Naive B cell (primary cell): ENCODE measurements around the gene NHSL1. TPM values are rescaled to one million over a fixed set of nuclear protein-coding genes. Genes with fewer than 3 reads are reported as not detected.

Source experiments
- ATAC-seq, 2 donors: fragments of 150-1000 bp; cut with Tn5 transposase; 2 replicates each; pipeline ENCODE4 v1.10.0; 2021; ENCODE audit warnings: low read depth in 2 of 2, mild to moderate bottlenecking in 2 of 2, moderate library complexity in 2 of 2
- DNase-seq: peaks from one replicate; pipeline ENCODE4 v3.0.0; 2022
- H3K27ac Mint-ChIP-seq, 6 donors: one replicate each; pipeline ENCODE4 v1.8.0; 2020 to 2022; ENCODE audit warnings: mild to moderate bottlenecking in 6 of 6, mixed read lengths in 6 of 6, moderate library complexity in 5 of 6, inconsistent platforms in 2 of 6
- H3K27me3 Mint-ChIP-seq, 3 donors: one replicate each; pipeline ENCODE4 v1.8.0; 2021 to 2022; ENCODE audit warnings: mixed read lengths in 3 of 3, mild to moderate bottlenecking in 1 of 3
- H3K36me3 Mint-ChIP-seq, 2 donors: one replicate each; pipeline ENCODE4 v1.8.0; 2020 to 2022; ENCODE audit warnings: mixed read lengths in 2 of 2, inconsistent platforms in 1 of 2, mild to moderate bottlenecking in 1 of 2
- H3K4me1 Mint-ChIP-seq, 3 donors: one replicate each; pipeline ENCODE4 v1.8.0; 2020 to 2022; ENCODE audit warnings: mixed read lengths in 3 of 3, inconsistent platforms in 1 of 3, mild to moderate bottlenecking in 1 of 3, moderate library complexity in 1 of 3
- H3K4me3 Mint-ChIP-seq, 8 donors: one replicate each; pipeline ENCODE4 v1.8.0; 2020 to 2022; ENCODE audit warnings: mild to moderate bottlenecking in 8 of 8, mixed read lengths in 8 of 8, moderate library complexity in 8 of 8, inconsistent platforms in 2 of 8
- H3K9me3 Mint-ChIP-seq, 7 donors: one replicate each; pipeline ENCODE4 v1.8.0; 2020 to 2022; ENCODE audit warnings: mixed read lengths in 7 of 7, mild to moderate bottlenecking in 5 of 7, inconsistent platforms in 2 of 7, moderate library complexity in 1 of 7
- polyA plus RNA-seq, 6 donors: library from polyadenylated mRNA; unstranded; fragments of 300-500 nt; fragmentation: Illumina TruSeq; gene quantifications; one replicate each; pipeline ENCODE4 v1.2.3, GENCODE V29; 2021; ENCODE audit warnings: low read depth in 6 of 6

Gene NHSL1
- polyA plus RNA-seq, 6 donors from 2014 or later = 0.04 TPM; not detected in 5

- Mint-ChIP-seq H3K27me3 (peaks cover 4 to 23% (median 5%) of the 10 kb centered on the region in 3 donors), H3K36me3 (peaks cover 0 to 7% of the 10 kb centered on the region in 2 donors), H3K4me1 (no peaks in the 10 kb centered on the region), H3K27ac (no peak overlapping the region), H3K4me3 (no peak overlapping the region), H3K9me3 (peaks cover 0 to 4% (median 3%) of the 10 kb centered on the region in 7 donors)
- no peak for ATAC-seq
- no peak for DNase-seq
Observed at GRCh38 chr6:138515657-138516248, 16.5 kb upstream of the NHSL1 start.

GRCh38 chr6:138514860-138515540, 15.7 kb upstream of the NHSL1 start:
- peaks cover 0 to 4% (median 3%) of the 10 kb centered on the region in 7 donors for H3K9me3 Mint-ChIP-seq
- peaks cover 0 to 7% of the 10 kb centered on the region in 2 donors for H3K36me3 Mint-ChIP-seq
- H3K27me3 Mint-ChIP-seq = peaks cover 4 to 18% (median 5%) of the 10 kb centered on the region in 3 donors
- DNase-seq (no peak), ATAC-seq (no peak)
- no peak overlapping the region for H3K4me3 Mint-ChIP-seq
- H3K27ac Mint-ChIP-seq = no peak overlapping the region
- H3K4me1 Mint-ChIP-seq = no peaks in the 10 kb centered on the region

- Mint-ChIP-seq H3K36me3 (peaks cover 0 to 3% of the 10 kb centered on the region in 2 donors), H3K4me1 (no peaks in the 10 kb centered on the region), H3K27me3 (peaks cover 2 to 15% (median 5%) of the 10 kb centered on the region in 3 donors), H3K27ac (no peak overlapping the region), H3K4me3 (no peak overlapping the region), H3K9me3 (peaks cover 0 to 1% (median under 1%) of the 10 kb centered on the region in 7 donors)
- ATAC-seq = no peak
- no peak for DNase-seq
Observed at GRCh38 chr6:138512609-138513008, 13.3 kb upstream of the NHSL1 start.

- no peaks in the 10 kb centered on the region for H3K36me3 Mint-ChIP-seq
- ATAC-seq (no peak), DNase-seq (no peak)
- no peak overlapping the region for H3K4me3 Mint-ChIP-seq
- peaks cover 0 to 12% (median 5%) of the 10 kb centered on the region in 3 donors for H3K27me3 Mint-ChIP-seq
- H3K27ac Mint-ChIP-seq = no peak overlapping the region
- H3K9me3 Mint-ChIP-seq = no peaks in the 10 kb centered on the region
- no peaks in the 10 kb centered on the region for H3K4me1 Mint-ChIP-seq
Observed at GRCh38 chr6:138510093-138510492, 10.8 kb upstream of the NHSL1 start.

DNA sequence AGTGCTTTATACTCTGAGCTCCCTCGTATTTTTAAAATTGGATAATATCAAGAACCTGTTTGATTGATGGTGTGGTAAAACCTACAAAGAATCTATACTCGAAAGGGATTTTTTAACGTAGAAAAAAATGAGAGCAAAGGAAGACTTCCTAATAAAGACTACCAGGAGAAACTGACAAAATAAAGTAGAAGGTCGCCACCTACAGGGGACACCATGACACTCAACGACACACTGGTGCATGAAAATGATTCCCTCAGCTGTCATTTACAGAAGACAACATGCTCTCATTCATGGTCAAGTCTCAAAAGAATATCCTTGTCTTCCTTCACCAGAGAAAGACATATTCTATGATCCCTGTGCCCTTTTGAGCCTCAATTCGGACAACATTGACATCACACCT, 10.1 kb upstream of the NHSL1 start:
- DNase-seq (peak; percentile 29), ATAC-seq (peak in 1 of 2 donors; percentile 48)
- no peak overlapping the region for H3K4me3 Mint-ChIP-seq
- H3K27ac Mint-ChIP-seq = no peak overlapping the region
- H3K4me1 Mint-ChIP-seq = no peaks in the 10 kb centered on the region
- no peaks in the 10 kb centered on the region for H3K9me3 Mint-ChIP-seq
- H3K36me3 Mint-ChIP-seq = no peaks in the 10 kb centered on the region
- peaks cover 0 to 12% (median 5%) of the 10 kb centered on the region in 3 donors for H3K27me3 Mint-ChIP-seq

DNA sequence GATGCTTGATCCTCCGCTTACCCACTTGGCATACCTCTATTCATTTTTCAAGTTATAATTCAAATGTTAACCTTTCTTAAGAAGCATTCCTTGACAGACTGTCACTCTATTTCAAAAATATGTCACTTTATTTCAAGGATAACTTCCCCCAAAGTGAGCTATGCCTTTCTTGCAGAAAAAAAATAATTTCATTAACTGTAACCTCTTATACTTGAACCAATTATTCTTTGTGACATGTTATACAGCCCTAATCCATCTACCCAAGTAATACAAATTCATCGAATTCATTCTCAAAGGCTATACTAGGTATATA, 9.3 kb upstream of the NHSL1 start:
- H3K27me3 Mint-ChIP-seq = peaks cover 0 to 12% (median 5%) of the 10 kb centered on the region in 3 donors
- no peaks in the 10 kb centered on the region for H3K9me3 Mint-ChIP-seq
- no peak overlapping the region for H3K4me3 Mint-ChIP-seq
- no peaks in the 10 kb centered on the region for H3K4me1 Mint-ChIP-seq
- ATAC-seq = no peak
- DNase-seq = no peak
- no peaks in the 10 kb centered on the region for H3K36me3 Mint-ChIP-seq
- H3K27ac Mint-ChIP-seq = no peak overlapping the region

GRCh38 chr6:138507977-138508675, 8.8 kb upstream of the NHSL1 start:
- H3K27ac Mint-ChIP-seq = no peak overlapping the region
- no peak overlapping the region for H3K4me3 Mint-ChIP-seq
- no peak for ATAC-seq
- H3K27me3 Mint-ChIP-seq = peaks cover 0 to 12% (median 5%) of the 10 kb centered on the region in 3 donors
- no peak for DNase-seq
- H3K36me3 Mint-ChIP-seq = no peaks in the 10 kb centered on the region
- no peaks in the 10 kb centered on the region for H3K9me3 Mint-ChIP-seq
- H3K4me1 Mint-ChIP-seq = no peaks in the 10 kb centered on the region

DNA sequence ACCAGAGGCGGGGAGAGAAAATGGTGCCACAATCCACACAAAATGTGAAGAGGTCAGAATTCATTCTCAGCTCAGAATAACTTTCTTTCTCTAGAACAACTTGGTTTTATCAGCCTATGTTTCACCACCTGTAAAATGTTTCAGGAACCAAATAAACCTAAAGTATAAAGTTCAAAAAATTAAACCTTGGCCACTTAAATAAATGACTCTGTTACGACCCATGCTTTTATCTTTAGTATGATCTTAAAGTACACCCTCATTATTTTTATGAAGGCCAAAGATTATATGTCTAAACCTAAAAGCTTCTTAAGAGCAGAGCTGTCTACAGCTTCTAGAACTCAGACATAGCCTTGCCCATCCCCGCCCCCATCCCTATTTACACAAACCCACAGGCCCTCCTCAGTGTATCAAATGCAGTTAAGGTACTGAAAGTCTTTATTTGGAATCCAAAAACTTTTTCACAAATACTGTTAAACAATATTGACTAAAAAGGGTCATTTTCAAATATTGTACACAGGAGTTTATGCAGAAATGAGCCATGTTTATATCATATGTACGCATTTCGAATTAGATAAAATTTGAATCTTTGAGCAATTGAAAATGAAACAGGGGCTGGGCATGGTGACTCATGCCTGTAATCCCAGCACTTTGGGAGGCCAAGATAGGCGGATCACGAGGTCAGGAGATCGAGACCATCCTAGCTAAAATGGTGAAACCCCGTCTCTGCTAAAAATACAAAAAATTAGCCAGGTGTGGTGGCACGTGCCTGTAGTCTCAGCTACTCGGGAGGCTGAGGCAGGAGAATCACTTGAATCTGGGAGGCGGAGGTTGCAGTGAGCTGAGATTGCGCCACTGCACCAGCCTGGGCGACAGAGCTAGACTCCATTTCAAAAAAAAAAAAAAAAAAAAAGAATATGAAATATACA, 5.7 kb upstream of the NHSL1 start:
- Mint-ChIP-seq H3K9me3 (no peaks in the 10 kb centered on the region), H3K4me1 (peaks cover under 1 to 4% (median 4%) of the 10 kb centered on the region in 3 donors), H3K27ac (no peak overlapping the region), H3K4me3 (no peak overlapping the region), H3K36me3 (no peaks in the 10 kb centered on the region), H3K27me3 (no peaks in the 10 kb centered on the region)
- DNase-seq = no peak
- no peak for ATAC-seq

- no peaks in the 10 kb centered on the region for H3K27me3 Mint-ChIP-seq
- no peak overlapping the region for H3K4me3 Mint-ChIP-seq
- ATAC-seq (no peak), DNase-seq (no peak)
- H3K9me3 Mint-ChIP-seq = no peaks in the 10 kb centered on the region
- H3K36me3 Mint-ChIP-seq = no peaks in the 10 kb centered on the region
- peak overlapping the region in 1 of 6 donors; percentile 1 for H3K27ac Mint-ChIP-seq
- H3K4me1 Mint-ChIP-seq = peaks cover 10 to 13% (median 13%) of the 10 kb centered on the region in 3 donors
Observed at GRCh38 chr6:138503881-138504680, 4.8 kb upstream of the NHSL1 start.

- ATAC-seq = no peak
- Mint-ChIP-seq H3K27me3 (peaks cover 0 to 10% (median 0%) of the 10 kb centered on the region in 3 donors), H3K9me3 (no peaks in the 10 kb centered on the region), H3K36me3 (no peaks in the 10 kb centered on the region), H3K4me1 (peaks cover 21 to 24% (median 22%) of the 10 kb centered on the region in 3 donors), H3K27ac (no peak overlapping the region), H3K4me3 (no peak overlapping the region)
- no peak for DNase-seq
Observed at GRCh38 chr6:138502546-138502945, 3.3 kb upstream of the NHSL1 start.

DNA sequence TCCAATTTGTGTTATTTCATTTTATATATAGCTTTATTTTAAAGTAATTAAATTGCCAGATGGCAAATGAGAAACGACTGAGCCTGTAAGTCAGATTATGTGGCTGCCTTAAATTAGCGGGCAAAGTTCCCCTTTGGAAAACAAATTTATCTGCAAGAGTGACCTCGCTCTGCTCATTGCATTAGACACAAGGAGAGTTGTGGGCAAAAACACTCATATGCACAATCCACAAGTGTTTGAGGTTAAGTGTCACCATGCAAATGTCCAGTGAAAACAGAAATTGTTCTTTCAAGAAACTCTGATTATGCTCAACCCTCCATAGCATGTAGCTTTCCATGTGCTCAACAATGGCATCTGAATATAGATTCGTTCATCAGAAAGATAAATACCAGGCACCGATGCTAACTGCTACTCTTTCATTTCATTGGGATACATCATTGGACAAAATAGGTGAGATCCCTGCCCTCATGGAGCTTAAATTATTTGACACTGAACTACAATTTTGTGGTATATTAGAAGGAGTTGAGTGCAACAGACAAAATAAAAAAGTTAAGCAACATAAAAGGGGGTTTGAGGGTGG, 1.7 kb upstream of the NHSL1 start:
- no peak overlapping the region for H3K4me3 Mint-ChIP-seq
- no peak for DNase-seq
- H3K4me1 Mint-ChIP-seq = peaks cover 21 to 24% (median 22%) of the 10 kb centered on the region in 3 donors
- H3K36me3 Mint-ChIP-seq = no peaks in the 10 kb centered on the region
- peaks cover 0 to 22% (median 0%) of the 10 kb centered on the region in 3 donors for H3K27me3 Mint-ChIP-seq
- peak overlapping the region in 1 of 6 donors; percentile 41 for H3K27ac Mint-ChIP-seq
- no peak for ATAC-seq
- no peaks in the 10 kb centered on the region for H3K9me3 Mint-ChIP-seq

- DNase-seq (no peak), ATAC-seq (no peak)
- Mint-ChIP-seq H3K4me1 (peaks cover 21 to 24% (median 22%) of the 10 kb centered on the region in 3 donors), H3K27me3 (peaks cover 0 to 22% (median 0%) of the 10 kb centered on the region in 3 donors), H3K4me3 (peak overlapping the region in 5 of 8 donors; percentile 18 to 82 (median 76)), H3K9me3 (no peaks in the 10 kb centered on the region), H3K27ac (peak overlapping the region in 1 of 6 donors; percentile 0), H3K36me3 (no peaks in the 10 kb centered on the region)
Observed at GRCh38 chr6:138500045-138500665, 861 bp upstream of the NHSL1 start.
